Left cardiac atrium (tissue), 4 donors: Measurements from ENCODE around the gene GJB3. TPM values are rescaled to one million over a fixed set of nuclear protein-coding genes. Genes with fewer than 3 reads are reported as not detected.
A peak's percentile ranks its signal among the peaks of the same experiment; 100 is the strongest.
"Not testable (repeated sequence)": the region's sequence is repeated elsewhere in the genome, so short reads cannot be mapped to it uniquely, and the experiment has no call there.

Experiments used
- ATAC-seq, 2 donors: fragments of 200-7000 bp; cut with Tn5 transposase; one replicate each; pipeline ENCODE4 v1.9.1; 2020; ENCODE audit warnings: mild to moderate bottlenecking in 2 of 2, moderate library complexity in 2 of 2
- DNase-seq: peaks from one replicate; pipeline ENCODE4 v3.0.0-alpha.2; 2020
- intact Hi-C, 2 donors: fragments of 100-400 bp; cut with DNase I; formaldehyde crosslinking; loops; one replicate each; pipeline versions ENCODE4 v1.14.1 to v1.15.1; 2022 to 2023
- long read RNA-seq: library from polyadenylated mRNA; unstranded; transcript quantifications from one replicate; pipeline ENCODE4 v2.0.0, GENCODE V29; 2021
- total RNA-seq, 2 donors: library from RNA; stranded (reverse); fragmentation: NEBNext Ultra II Directional; extraction: Animal tissue kit (Norgen Biotek cat#: 25700); gene quantifications; one replicate each; pipeline ENCODE4 v1.2.1, GENCODE V29; 2021
- donor health status: DM: no; HTN: yes; CAD: no.
- donor health status: DM: no; HTN: yes; CAD: no; lungs with severe emphysema.
- donor health status: DM: yes; HTN: yes; CAD: no.
- donor health status: Dilated cardiomyopathy.

Gene GJB3
- not detected for total RNA-seq
- long read RNA-seq = 0 reads

- ATAC-seq = peak in 1 of 2 donors; percentile 38
- intact Hi-C loops = no loop called here
These were observed at the start of gene GJB3 for GRCh38 chr1:34781071-34781843. Gene GJB3, plus strand, starts transcription at chr1:34781214. Its CDS starts 3,549 bp downstream, at chr1:34784763.

DNA sequence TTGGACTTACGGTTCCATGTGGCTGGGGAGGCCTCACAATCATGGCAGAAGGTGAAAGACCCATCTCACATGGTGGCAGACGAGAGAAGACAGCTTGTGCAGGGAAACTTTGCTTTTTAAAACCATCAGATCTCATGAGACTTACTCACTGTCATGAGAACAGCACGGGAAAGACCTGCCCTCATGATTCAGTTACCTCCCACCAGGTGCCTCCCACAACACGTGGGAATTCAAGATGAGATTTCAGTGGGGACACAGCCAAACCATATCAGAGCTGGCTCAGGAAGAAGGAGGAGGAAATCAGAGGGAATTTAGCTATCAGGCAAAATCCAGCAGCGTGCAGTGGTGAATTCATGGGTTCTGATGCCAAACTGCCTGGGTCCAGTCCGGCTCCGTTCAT lies 48.2 kb upstream of the GJB3 start:
- intact Hi-C loops, DNase-seq, ATAC-seq: not testable (repeated sequence)

More at GRCh38 chr1:34781071-34781843, at the start of gene GJB3:
- DNase-seq = no peak

GRCh38 chr1:34736692-34737091 lies 44.3 kb upstream of the GJB3 start:
- no peak for ATAC-seq
- intact Hi-C loops = no loop called here
- DNase-seq = no peak

DNA sequence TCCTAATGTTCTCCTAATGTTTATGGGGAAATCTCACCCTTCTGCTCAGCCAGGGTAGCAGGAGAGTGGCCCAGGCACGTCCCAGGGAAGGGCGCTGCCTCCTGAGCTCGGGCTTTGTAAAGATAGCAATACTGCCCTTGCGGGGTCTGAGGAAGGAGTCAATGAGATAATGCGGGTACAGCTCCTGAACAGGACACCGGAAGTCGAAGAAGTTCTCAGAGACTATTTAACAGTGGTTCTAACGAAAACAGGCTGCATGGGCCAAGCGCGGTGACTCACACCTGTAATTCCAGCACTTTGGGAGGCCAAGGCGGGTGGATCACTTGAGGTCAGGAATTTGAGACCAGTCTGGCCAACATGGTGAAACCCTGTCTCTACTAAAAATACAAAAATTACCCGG lies 43.8 kb upstream of the GJB3 start:
- intact Hi-C loops = not testable (repeated sequence)

DNA sequence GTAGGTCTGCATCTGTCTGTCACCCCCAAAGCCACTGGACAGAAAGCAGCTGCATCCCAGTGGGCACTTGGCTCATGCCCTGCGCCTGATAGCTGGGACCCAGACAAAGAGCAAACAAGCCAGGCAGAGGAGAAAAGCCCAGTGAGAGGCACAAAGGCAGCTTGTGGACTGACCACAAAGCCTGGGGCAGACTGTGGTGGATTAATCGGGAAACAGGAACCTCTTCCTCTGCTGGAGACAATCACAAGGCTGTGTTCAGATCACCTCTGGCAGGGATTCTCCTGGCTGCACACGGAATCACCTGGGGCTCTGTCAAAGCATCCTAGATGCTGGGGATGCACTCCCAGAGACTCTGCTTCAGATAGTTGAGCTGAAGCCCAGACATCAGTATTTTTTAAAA lies 41.4 kb upstream of the GJB3 start:
- DNase-seq (no peak), ATAC-seq (no peak)
- intact Hi-C loops = loop anchor here (5.0 to 10.0 kb wide), 4 partner anchors 275 to 1107 kb away; no protein-coding TSS in a partner anchor

More for the DNA sequence above, 43.8 kb upstream of the GJB3 start:
- not testable (repeated sequence) for DNase-seq, ATAC-seq

- intact Hi-C loops = loop anchor here (5.0 to 10.0 kb wide), 4 partner anchors 276 to 1108 kb away; no protein-coding TSS in a partner anchor
- DNase-seq (no peak), ATAC-seq (no peak)
These were observed 40.7 kb upstream of the GJB3 start for GRCh38 chr1:34740161-34740868.

DNA sequence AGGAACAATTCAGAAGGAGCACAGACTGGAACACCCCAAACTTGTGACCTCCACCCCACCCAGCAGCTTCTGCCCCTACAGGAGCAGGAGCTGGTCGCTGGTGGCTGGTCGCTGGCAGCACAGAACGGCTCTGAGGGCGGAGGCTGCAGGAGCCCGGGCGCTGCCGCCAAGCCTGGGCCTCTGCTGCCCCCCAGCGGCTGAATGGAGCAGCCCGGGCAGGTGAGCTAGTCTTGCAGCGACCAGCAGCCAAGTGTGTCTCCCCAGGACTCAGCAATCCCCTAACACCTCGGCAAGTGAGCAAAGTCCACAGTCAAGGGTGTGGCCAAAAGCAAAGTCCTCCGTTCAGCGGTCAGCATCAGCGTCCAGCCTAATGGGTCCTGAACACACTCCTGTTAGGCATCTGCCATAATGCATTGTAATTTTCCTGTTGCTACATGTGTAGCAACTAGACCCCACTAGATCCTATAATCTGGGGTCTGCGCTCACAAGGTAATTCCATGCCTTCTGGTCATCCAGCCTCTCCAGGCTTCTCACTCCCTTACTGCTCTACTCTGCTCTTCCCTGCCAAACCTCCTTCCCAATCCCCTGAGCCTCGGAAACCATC lies 38.2 kb upstream of the GJB3 start:
- DNase-seq (peak; percentile 83), ATAC-seq (peak; percentile 88 to 90)
- intact Hi-C loops = loop anchor here (5.0 to 10.0 kb wide), 4 partner anchors 278 to 1110 kb away; no protein-coding TSS in a partner anchor

- no peak for ATAC-seq
- intact Hi-C loops = loop anchor here (5.0 to 10.0 kb wide), 4 partner anchors 279 to 1111 kb away; no protein-coding TSS in a partner anchor
- DNase-seq = no peak
These were observed 37.2 kb upstream of the GJB3 start for GRCh38 chr1:34743775-34744174.

DNA sequence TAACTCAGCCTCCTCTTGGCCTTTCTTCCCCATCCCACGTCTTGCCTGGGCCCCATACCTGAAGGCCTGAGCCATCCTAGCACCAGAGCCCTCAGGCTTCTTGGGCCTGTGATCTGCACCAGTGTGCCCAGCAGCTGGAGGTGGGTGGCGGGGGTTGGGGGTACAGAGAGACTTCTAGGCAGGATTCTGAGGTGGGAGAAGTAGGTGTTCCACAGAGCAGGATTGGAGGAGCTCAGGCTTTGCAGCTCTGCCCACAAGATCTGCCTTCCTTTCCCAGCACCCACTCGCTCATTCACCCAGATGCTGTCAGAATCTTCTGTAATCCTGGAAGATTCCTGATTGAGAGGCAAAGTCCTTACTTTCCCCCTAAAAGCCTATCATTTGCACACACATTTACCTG lies 36.2 kb upstream of the GJB3 start:
- intact Hi-C loops = loop anchor here (5.0 to 10.0 kb wide), 4 partner anchors 280 to 1113 kb away; no protein-coding TSS in a partner anchor
- DNase-seq (no peak), ATAC-seq (no peak)

- ATAC-seq (no peak), DNase-seq (no peak)
- intact Hi-C loops = loop anchor here (10.0 kb wide), 2 partner anchors 281 to 631 kb away; no protein-coding TSS in a partner anchor
These were observed 35.3 kb upstream of the GJB3 start for GRCh38 chr1:34745666-34746065.

DNA sequence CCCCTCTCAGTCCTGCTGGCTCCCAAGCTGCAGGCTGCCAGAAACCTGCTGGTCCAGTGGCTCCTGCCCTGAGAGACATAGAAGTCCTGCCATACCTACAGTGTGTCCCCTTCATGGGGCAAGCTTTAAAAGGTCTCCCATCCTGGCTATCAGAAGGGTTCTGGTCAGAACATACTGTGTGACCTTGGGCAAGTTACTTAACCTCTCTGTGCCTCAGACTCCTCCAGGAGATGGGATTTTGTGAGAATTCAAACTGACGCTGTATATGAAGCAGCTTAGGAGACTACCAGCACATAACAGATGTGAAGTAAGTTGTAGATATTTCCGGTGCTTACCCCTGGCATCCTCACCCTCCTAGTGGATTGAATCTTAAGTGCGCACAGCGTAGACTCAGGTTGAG lies 34.9 kb upstream of the GJB3 start:
- ATAC-seq (no peak), DNase-seq (no peak)
- intact Hi-C loops = loop anchor here (10.0 kb wide), 2 partner anchors 281 to 631 kb away; no protein-coding TSS in a partner anchor

DNA sequence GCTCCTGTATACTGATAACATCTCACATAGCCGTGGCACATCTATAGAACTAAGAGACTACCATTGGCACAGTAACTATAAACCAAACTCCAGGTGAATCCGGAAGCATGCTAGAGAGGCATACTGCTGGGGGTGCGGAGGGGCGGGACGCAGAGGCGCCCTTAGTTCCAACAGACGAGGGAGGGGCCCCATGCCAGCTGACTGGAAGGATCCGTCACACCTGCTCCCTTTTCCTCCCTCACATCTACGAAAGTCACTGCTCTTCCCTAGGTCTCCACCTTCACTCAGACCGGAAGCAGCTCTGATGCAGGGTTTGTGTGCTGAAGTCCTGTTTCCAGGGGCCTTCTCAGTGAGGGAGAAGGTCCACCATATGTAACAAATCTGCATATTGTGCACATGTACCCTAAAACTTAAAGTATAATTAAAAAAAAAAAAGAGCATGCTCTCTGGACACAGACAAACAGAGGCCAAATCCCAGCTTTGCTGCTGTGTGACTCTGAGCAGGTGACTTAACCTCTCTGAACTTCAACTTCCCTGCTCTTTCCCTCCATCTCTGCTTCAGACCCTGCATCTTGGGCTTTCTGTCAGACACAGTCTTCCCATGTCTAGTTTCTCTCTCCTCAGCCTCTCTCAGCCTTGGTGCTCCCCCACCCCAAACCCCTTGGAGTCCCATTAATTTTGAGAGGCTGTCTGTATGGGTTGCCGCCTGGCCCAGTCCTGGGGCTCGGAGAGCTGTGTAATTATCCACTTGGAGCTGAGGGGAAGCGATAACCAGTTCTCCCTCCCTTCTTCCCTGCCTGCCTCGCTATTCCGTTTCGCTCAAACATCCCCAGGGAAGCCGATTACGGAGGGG lies 34.0 kb upstream of the GJB3 start:
- intact Hi-C loops = loop anchor here (10.0 kb wide), 2 partner anchors 282 to 632 kb away; no protein-coding TSS in a partner anchor
- DNase-seq = no peak
- no peak for ATAC-seq

GRCh38 chr1:34747638-34747941 lies 33.4 kb upstream of the GJB3 start:
- intact Hi-C loops = loop anchor here (10.0 kb wide), 2 partner anchors 283 to 633 kb away; no protein-coding TSS in a partner anchor
- ATAC-seq = no peak
- DNase-seq = no peak

- DNase-seq = no peak
- no peak for ATAC-seq
- intact Hi-C loops = loop anchor here (10.0 kb wide), 2 partner anchors 285 to 635 kb away; no protein-coding TSS in a partner anchor
These were observed 31.0 kb upstream of the GJB3 start for GRCh38 chr1:34749992-34750391.

GRCh38 chr1:34750610-34751009 lies 30.4 kb upstream of the GJB3 start:
- intact Hi-C loops = no loop called here
- ATAC-seq = no peak

DNA sequence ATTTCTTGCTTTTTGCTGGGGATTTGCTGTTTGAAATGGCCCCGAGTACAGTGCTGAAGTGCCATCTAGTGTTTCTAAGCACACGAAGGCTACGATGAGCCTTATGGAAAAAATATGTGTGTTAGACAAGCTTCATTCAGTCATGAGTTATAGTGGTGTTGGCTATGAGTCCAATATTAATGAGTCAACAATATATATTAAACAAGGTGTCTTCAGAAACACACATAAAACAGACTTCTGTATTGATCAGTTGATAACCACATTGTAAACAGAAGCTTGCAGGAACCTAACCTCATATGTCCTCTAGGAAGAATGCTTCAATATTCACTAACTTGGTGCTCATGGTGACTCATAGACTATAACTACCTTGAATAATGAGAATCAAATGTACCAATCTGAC lies 27.9 kb upstream of the GJB3 start:
- ATAC-seq (no peak), DNase-seq (no peak)
- intact Hi-C loops = no loop called here

More at GRCh38 chr1:34750610-34751009, 30.4 kb upstream of the GJB3 start:
- no peak for DNase-seq

GRCh38 chr1:34754964-34755637 lies 25.9 kb upstream of the GJB3 start, which contains the start of gene GJB5:
Gene GJB5, plus strand, starts transcription at chr1:34755047. Its CDS starts 2,284 bp downstream, at chr1:34757331.
- intact Hi-C loops = no loop called here
- no peak for DNase-seq
- ATAC-seq = no peak

DNA sequence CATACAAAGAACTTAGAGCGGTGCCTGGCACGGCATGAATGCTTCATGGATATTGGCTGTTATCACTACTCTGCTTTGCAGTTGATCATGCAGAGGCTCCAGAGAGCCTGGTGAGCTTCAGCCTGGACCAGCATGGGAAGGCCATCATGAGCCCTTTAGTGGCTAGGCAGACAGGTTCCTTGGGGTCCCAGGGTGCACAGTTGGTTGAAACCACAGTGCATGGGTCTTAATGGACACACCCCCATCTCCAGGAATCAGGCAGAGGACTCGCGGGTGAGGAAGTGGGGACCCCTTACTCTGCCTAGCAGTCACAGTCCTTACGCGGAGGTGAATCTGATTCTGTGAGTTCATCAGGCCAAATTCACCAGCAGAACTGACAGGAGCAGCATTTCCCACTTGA lies 25.1 kb upstream of the GJB3 start:
- intact Hi-C loops = no loop called here
- no peak for ATAC-seq
- DNase-seq = no peak
